Measurements from ENCODE around the gene PNPT1.

DNA sequence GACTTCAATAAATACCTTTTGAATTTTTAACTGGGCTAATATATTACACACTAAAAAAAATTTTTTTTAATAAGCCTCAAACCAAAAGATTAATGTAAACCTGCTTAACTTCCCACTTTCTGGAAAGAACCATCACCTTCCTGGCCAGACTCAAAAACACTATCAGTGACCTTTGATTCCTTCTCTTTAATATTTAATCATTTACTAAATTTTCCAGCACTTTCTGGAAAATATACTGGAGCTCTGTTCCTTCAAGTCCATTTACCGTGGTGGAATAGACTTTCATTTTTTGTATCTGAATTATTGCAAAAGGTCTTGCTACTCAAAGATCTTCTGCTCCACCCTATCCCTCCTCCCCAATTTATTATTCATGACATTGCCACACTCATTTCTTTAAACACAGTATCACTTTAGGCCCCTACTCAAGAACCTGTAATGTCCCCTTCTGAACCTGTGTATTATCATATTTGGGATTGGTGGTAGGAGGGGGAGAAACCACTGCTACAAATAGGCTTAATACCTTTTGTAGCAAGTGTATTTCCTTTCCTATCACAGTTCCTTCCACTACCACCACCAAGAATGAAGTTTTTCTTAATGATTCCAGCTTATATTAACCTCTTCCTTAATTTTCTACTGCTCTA, 83.6 kb downstream of the PNPT1 start:
- TF ChIP-seq POLR2A (IDR thresholded peaks at IDR 0.05; ENCODE audit: low read length) (no peak), GATA1 (IDR thresholded peaks at IDR 0.05; ENCODE audit: low read depth, low read length) (no peak)

All from erythroblast (primary cell).